Measurements from ENCODE around the gene WFDC1. TPM values are rescaled to one million over a fixed set of nuclear protein-coding genes. Genes with fewer than 3 reads are reported as not detected.

The WFDC1 gene
- total RNA-seq, 1 experiment from 2014 or later = not detected

GRCh38 chr16:84359326-84359725 lies 64.6 kb downstream of the WFDC1 start:
- Histone ChIP-seq H3K4me3 (ENCODE audit: low read depth in 2 of 2, low read length in 2 of 2) (no peak overlapping the region), H3K4me1 (ENCODE audit: control insufficient read depth, insufficient read depth, low read length) (no peaks in the 10 kb centered on the region), H3K27ac (ENCODE audit: low read length) (no peak overlapping the region), H3K36me3 (ENCODE audit: control insufficient read depth, insufficient read depth, low read length) (no peaks in the 10 kb centered on the region), H3K9me3 (ENCODE audit: control insufficient read depth, insufficient read depth, low read depth, low read length) (no peaks in the 10 kb centered on the region), H3K27me3 (ENCODE audit: control insufficient read depth, insufficient read depth, low read length) (no peaks in the 10 kb centered on the region)
- intact Hi-C loops (cut with micrococcal nuclease; ENCODE audit: unreplicated experiment) (no loop called here), in situ Hi-C loops (cut with HindIII; ENCODE audit: low pct_unique_long_range_greater_than_20kb, low sequenced_read_pairs) (no loop called here)
- ChIA-PET CTCF (no interaction called here), POLR2A (no interaction called here)
- ATAC-seq = no peak
- BruUV-seq (replicated peaks) = no TSS peak
- TF ChIP-seq REST (IDR thresholded peaks at IDR 0.05; ENCODE audit: insufficient read depth in 1 of 2, low read depth in 2 of 2, low read length in 1 of 2) (no peak), POLR2AphosphoS5 (IDR thresholded peaks at IDR 0.05; ENCODE audit: low read depth, low read length) (no peak), TCF7L2 (IDR thresholded peaks at IDR 0.05; ENCODE audit: low read depth, low read length) (no peak), SIN3A (IDR thresholded peaks at IDR 0.05; ENCODE audit: borderline replicate concordance, insufficient read depth, low read depth, low read length) (no peak)
- TF ChIP-seq, protein P1, sequence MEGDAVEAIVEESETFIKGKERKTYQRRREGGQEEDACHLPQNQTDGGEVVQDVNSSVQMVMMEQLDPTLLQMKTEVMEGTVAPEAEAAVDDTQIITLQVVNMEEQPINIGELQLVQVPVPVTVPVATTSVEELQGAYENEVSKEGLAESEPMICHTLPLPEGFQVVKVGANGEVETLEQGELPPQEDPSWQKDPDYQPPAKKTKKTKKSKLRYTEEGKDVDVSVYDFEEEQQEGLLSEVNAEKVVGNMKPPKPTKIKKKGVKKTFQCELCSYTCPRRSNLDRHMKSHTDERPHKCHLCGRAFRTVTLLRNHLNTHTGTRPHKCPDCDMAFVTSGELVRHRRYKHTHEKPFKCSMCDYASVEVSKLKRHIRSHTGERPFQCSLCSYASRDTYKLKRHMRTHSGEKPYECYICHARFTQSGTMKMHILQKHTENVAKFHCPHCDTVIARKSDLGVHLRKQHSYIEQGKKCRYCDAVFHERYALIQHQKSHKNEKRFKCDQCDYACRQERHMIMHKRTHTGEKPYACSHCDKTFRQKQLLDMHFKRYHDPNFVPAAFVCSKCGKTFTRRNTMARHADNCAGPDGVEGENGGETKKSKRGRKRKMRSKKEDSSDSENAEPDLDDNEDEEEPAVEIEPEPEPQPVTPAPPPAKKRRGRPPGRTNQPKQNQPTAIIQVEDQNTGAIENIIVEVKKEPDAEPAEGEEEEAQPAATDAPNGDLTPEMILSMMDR (IDR thresholded peaks at IDR 0.05) = no peak
- DNase-seq (ENCODE audit: low read depth, low spot score) = no peak

DNA sequence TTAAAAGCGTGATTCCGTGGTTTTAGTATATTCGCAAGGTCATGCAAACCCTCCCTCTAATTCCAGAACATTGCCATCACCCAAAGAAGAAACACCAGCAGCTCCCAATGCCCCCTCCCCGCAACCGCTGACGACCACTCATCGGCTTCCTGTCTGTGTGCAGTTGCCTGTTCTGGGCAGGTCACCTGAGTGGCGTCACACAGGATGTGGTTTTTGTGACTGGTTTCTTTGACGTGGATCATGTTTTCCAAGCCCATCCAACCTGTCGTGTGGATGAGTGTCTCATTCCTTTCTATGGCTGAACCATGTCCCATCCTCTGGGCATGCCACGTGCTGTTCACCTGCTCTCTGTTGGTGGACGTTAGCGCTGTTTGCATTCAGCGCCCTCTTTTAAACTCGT lies 65.5 kb downstream of the WFDC1 start:
- intact Hi-C loops (cut with micrococcal nuclease; ENCODE audit: unreplicated experiment) (no loop called here), in situ Hi-C loops (cut with HindIII; ENCODE audit: low pct_unique_long_range_greater_than_20kb, low sequenced_read_pairs) (no loop called here)
- no peak overlapping the region for H3K27ac ChIP-seq (ENCODE audit: low read length)
- BruUV-seq (replicated peaks) = no TSS peak
- ChIA-PET CTCF (no interaction called here), POLR2A (no interaction called here)
- no peaks in the 10 kb centered on the region for H3K4me1 ChIP-seq (ENCODE audit: control insufficient read depth, insufficient read depth, low read length)
- H3K9me3 ChIP-seq (ENCODE audit: control insufficient read depth, insufficient read depth, low read depth, low read length) = no peaks in the 10 kb centered on the region
- no peaks in the 10 kb centered on the region for H3K27me3 ChIP-seq (ENCODE audit: control insufficient read depth, insufficient read depth, low read length)
- no peaks in the 10 kb centered on the region for H3K36me3 ChIP-seq (ENCODE audit: control insufficient read depth, insufficient read depth, low read length)
- no peak for ATAC-seq
- TF ChIP-seq, protein P1 (IDR thresholded peaks at IDR 0.05) = no peak
- no peak for TF ChIP-seq POLR2AphosphoS5 (IDR thresholded peaks at IDR 0.05; ENCODE audit: low read depth, low read length)
- TF ChIP-seq SIN3A (IDR thresholded peaks at IDR 0.05; ENCODE audit: borderline replicate concordance, insufficient read depth, low read depth, low read length) = no peak
- DNase-seq (ENCODE audit: low read depth, low spot score) = no peak
- no peak overlapping the region for H3K4me3 ChIP-seq (ENCODE audit: low read depth in 2 of 2, low read length in 2 of 2)

All from Panc1 (cell line).